AG09319 (cell line): ENCODE measurements around the gene MYCBPAP.
A peak's percentile ranks its signal among the peaks of the same experiment; 100 is the strongest.

Experiments used
- DNase-seq: peaks from one replicate; pipeline ENCODE4 v3.0.0-alpha.2; 2010; ENCODE audit warnings: low read depth; ENCODE audit errors: extremely low read depth
- CTCF ChIP-seq: IDR thresholded peaks from 2 replicates; pipeline ENCODE4 v1.5.1; 2011; ENCODE audit warnings: low read depth, mild to moderate bottlenecking, inconsistent platforms, low read length, moderate library complexity

MYCBPAP gene

GRCh38 chr17:50542795-50543774 lies 34.8 kb downstream of the MYCBPAP start:
- DNase-seq = no peak

GRCh38 chr17:50544516-50544915 lies 36.3 kb downstream of the MYCBPAP start:
- no peak for DNase-seq

More at GRCh38 chr17:50542795-50543774, 34.8 kb downstream of the MYCBPAP start:
- TF ChIP-seq CTCF = no peak

GRCh38 chr17:50545311-50545710 lies 37.1 kb downstream of the MYCBPAP start:
- DNase-seq = no peak
- TF ChIP-seq CTCF = no peak

More at GRCh38 chr17:50544516-50544915, 36.3 kb downstream of the MYCBPAP start:
- TF ChIP-seq CTCF = no peak

- DNase-seq = no peak
- TF ChIP-seq CTCF = no peak
Observed at GRCh38 chr17:50546701-50547034, 38.4 kb downstream of the MYCBPAP start.

- DNase-seq = peak; percentile 78
- TF ChIP-seq CTCF = peak; percentile 98
Observed at GRCh38 chr17:50547035-50547735, 38.9 kb downstream of the MYCBPAP start, which contains the start of gene SPATA20. Gene SPATA20 (plus strand): TSS chr17:50547174. CDS start chr17:50547209, 35 bp downstream.

- no peak for TF ChIP-seq CTCF
- DNase-seq = no peak
Observed at GRCh38 chr17:50547736-50548083, 39.5 kb downstream of the MYCBPAP start.

- no peak for DNase-seq
- no peak for TF ChIP-seq CTCF
Observed at GRCh38 chr17:50548831-50549230, 40.6 kb downstream of the MYCBPAP start.
